CD4-positive, alpha-beta memory T cell (primary cell): ENCODE measurements around the gene PARP14. TPM values are rescaled to one million over a fixed set of nuclear protein-coding genes. Genes with fewer than 3 reads are reported as not detected.

Experiments
- CTCF ChIA-PET: fragments of 350-600 bp; sonication (Branson Sonifier 250); formaldehyde crosslinking; loops from one replicate; lab custom pipeline; 2021; ENCODE audit warnings: inconsistent platforms; ENCODE audit not compliant: partially characterized antibody; lab: Charles Lee
- POLR2A ChIA-PET: fragments of 350-600 bp; sonication (Branson Sonifier 250); formaldehyde crosslinking; loops from one replicate; lab custom pipeline; 2021; ENCODE audit not compliant: partially characterized antibody; lab: Charles Lee
- DNase-seq, 5 donors: peaks; one replicate each; pipeline versions ENCODE4 v3.0.0 to v3.0.0-alpha.2; 2020 to 2022; ENCODE audit warnings: mixed read lengths in 1 of 5
- H3K27ac ChIP-seq: one replicate; pipeline ENCODE4 v1.7.0; 2013; ENCODE audit warnings: low read depth, low read length
- H3K27me3 ChIP-seq: 2 replicates; pipeline ENCODE4 v1.7.0; 2013; ENCODE audit warnings: mild to moderate bottlenecking, low read length, moderate library complexity; ENCODE audit not compliant: insufficient read depth
- H3K36me3 ChIP-seq: 2 replicates; pipeline ENCODE4 v1.7.0; 2013; ENCODE audit warnings: mild to moderate bottlenecking, low read length, moderate library complexity; ENCODE audit not compliant: insufficient read depth
- H3K4me1 ChIP-seq: 2 replicates; pipeline ENCODE4 v1.7.0; 2013; ENCODE audit warnings: mild to moderate bottlenecking, low read length, moderate library complexity; ENCODE audit not compliant: insufficient read depth
- H3K4me3 ChIP-seq, 2 donors: one replicate each; pipeline ENCODE4 v1.7.0; 2013; ENCODE audit warnings: low read length in 2 of 2, mild to moderate bottlenecking in 1 of 2
- H3K9me3 ChIP-seq, 2 donors: one replicate each; pipeline ENCODE4 v1.7.0; 2013; ENCODE audit warnings: low read length in 2 of 2, control low read depth in 1 of 2; ENCODE audit not compliant: control insufficient read depth in 1 of 2
- H3K27ac Mint-ChIP-seq, 7 donors: one replicate each; pipeline ENCODE4 v1.8.0; 2020 to 2021; ENCODE audit warnings: mixed read lengths in 7 of 7, mild to moderate bottlenecking in 6 of 7, inconsistent platforms in 3 of 7, moderate library complexity in 3 of 7
- H3K27me3 Mint-ChIP-seq, 2 donors: one replicate each; pipeline ENCODE4 v1.8.0; 2020 to 2021; ENCODE audit warnings: mixed read lengths in 2 of 2
- H3K36me3 Mint-ChIP-seq, 2 donors: one replicate each; pipeline ENCODE4 v1.8.0; 2020 to 2021; ENCODE audit warnings: mixed read lengths in 2 of 2, inconsistent platforms in 1 of 2, mild to moderate bottlenecking in 1 of 2
- H3K4me1 Mint-ChIP-seq, 4 donors: one replicate each; pipeline ENCODE4 v1.8.0; 2020 to 2021; ENCODE audit warnings: mixed read lengths in 4 of 4, mild to moderate bottlenecking in 1 of 4
- H3K4me3 Mint-ChIP-seq, 8 donors: one replicate each; pipeline ENCODE4 v1.8.0; 2020 to 2021; ENCODE audit warnings: mixed read lengths in 8 of 8, mild to moderate bottlenecking in 7 of 8, moderate library complexity in 6 of 8, inconsistent platforms in 3 of 8
- H3K9me3 Mint-ChIP-seq, 8 donors: one replicate each; pipeline ENCODE4 v1.8.0; 2020 to 2021; ENCODE audit warnings: mixed read lengths in 8 of 8, mild to moderate bottlenecking in 5 of 8, inconsistent platforms in 3 of 8, moderate library complexity in 1 of 8
- intact Hi-C: fragments of 100-400 bp; cut with micrococcal nuclease; formaldehyde crosslinking; loops from one replicate; pipeline ENCODE4 v1.15.1; 2023
- polyA plus RNA-seq, 2 donors: library from polyadenylated mRNA; unstranded; fragments of 300-500 nt; fragmentation: Illumina TruSeq; gene quantifications; one replicate each; pipeline ENCODE4 v1.2.3, GENCODE V29; 2021
- total RNA-seq, 2 experiments: library from RNA; stranded (reverse); gene quantifications; one replicate each; pipeline ENCODE4 v1.2.3, GENCODE V29; 2021

Gene PARP14, protein sequence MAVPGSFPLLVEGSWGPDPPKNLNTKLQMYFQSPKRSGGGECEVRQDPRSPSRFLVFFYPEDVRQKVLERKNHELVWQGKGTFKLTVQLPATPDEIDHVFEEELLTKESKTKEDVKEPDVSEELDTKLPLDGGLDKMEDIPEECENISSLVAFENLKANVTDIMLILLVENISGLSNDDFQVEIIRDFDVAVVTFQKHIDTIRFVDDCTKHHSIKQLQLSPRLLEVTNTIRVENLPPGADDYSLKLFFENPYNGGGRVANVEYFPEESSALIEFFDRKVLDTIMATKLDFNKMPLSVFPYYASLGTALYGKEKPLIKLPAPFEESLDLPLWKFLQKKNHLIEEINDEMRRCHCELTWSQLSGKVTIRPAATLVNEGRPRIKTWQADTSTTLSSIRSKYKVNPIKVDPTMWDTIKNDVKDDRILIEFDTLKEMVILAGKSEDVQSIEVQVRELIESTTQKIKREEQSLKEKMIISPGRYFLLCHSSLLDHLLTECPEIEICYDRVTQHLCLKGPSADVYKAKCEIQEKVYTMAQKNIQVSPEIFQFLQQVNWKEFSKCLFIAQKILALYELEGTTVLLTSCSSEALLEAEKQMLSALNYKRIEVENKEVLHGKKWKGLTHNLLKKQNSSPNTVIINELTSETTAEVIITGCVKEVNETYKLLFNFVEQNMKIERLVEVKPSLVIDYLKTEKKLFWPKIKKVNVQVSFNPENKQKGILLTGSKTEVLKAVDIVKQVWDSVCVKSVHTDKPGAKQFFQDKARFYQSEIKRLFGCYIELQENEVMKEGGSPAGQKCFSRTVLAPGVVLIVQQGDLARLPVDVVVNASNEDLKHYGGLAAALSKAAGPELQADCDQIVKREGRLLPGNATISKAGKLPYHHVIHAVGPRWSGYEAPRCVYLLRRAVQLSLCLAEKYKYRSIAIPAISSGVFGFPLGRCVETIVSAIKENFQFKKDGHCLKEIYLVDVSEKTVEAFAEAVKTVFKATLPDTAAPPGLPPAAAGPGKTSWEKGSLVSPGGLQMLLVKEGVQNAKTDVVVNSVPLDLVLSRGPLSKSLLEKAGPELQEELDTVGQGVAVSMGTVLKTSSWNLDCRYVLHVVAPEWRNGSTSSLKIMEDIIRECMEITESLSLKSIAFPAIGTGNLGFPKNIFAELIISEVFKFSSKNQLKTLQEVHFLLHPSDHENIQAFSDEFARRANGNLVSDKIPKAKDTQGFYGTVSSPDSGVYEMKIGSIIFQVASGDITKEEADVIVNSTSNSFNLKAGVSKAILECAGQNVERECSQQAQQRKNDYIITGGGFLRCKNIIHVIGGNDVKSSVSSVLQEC (N-terminal part only)
- total RNA-seq (10 to 100 TPM; 68.7 to 79.6 TPM), polyA plus RNA-seq (10 to 100 TPM in 1 of 2 donors, 1 to 10 TPM in 1; 5.4 to 19.1 TPM)

DNA sequence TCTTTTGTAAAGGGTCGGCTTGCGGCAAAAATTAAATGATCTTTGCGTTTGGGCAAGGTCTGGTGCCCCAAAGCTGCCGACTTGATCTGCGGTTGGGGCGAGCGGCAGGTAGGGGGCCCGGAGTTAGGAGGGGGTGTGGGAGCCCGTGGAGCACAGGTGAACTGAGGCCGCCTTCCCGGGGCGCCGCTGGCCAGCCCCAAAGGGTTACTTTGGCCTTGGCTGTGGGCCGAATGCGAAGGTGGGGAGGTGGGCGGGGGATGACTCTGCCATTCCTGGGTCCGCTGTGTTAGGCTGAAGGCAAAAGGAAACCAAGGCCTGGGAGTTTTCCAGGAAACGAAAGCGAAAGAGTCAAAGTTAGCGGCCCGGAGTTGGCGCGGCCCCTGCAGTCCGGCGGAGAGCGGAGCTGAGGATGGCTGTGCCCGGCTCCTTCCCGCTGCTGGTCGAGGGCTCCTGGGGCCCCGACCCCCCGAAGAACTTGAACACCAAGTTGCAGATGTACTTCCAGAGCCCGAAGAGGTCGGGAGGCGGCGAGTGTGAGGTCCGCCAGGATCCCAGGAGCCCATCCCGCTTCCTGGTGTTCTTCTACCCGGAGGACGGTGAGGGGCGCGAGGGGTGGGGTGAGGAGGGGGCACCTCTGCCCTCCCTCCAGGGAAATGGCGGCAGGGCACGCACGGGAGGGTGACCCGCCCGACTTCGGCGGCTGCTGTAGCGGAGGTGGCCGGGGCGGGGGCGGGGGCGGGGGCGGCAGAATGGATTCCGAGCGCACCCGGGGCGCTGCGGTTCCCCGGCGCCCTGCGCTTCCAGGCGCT is at the start of gene PARP14:
TSS of gene PARP14 (plus strand) at position 365 of the 809 bp plus-strand sequence. CDS start at position 410, 45 bp downstream.
- Mint-ChIP-seq H3K36me3 (peaks cover 5 to 29% of the 10 kb centered on the region in 2 donors), H3K4me1 (peaks cover 42 to 71% (median 56%) of the 10 kb centered on the region in 4 donors), H3K9me3 (no peaks in the 10 kb centered on the region), H3K27me3 (no peaks in the 10 kb centered on the region), H3K4me3 (peak within 1 kb of the TSS; percentile 84 to 98 (median 96)), H3K27ac (peak within 1 kb of the TSS; percentile 85 to 98 (median 97))
- CTCF ChIA-PET = interaction anchor here (1.3 to 13.7 kb wide), 14 partner anchors 14 to 1135 kb away, joined by 3 to 369 read pairs (median 12); partner anchors contain the start of genes DTX3L, FAM162A, PARP9 and POLQ
- POLR2A ChIA-PET = interaction anchor here (0.7 to 5.1 kb wide), 14 partner anchors 34 to 298 kb away, joined by 3 to 113 read pairs (median 12); partner anchors contain the start of genes DTX3L, FAM162A, HSPBAP1 and KPNA1
- peaks cover 3% of the 10 kb centered on the region for H3K36me3 ChIP-seq
- intact Hi-C loops = loop anchor here (1.0 to 2.0 kb wide), 3 partner anchors 166 to 1020 kb away; partner anchors contain the start of genes HCLS1, KPNA1 and SEC22A
- no peaks in the 10 kb centered on the region for H3K9me3 ChIP-seq
- DNase-seq = peak; percentile 67 to 81 (median 72)
- H3K4me3 ChIP-seq = peak within 1 kb of the TSS; percentile 89
- no peaks in the 10 kb centered on the region for H3K27me3 ChIP-seq
- peak within 1 kb of the TSS; percentile 96 for H3K27ac ChIP-seq
- H3K4me1 ChIP-seq = peaks cover 46% of the 10 kb centered on the region

DNA sequence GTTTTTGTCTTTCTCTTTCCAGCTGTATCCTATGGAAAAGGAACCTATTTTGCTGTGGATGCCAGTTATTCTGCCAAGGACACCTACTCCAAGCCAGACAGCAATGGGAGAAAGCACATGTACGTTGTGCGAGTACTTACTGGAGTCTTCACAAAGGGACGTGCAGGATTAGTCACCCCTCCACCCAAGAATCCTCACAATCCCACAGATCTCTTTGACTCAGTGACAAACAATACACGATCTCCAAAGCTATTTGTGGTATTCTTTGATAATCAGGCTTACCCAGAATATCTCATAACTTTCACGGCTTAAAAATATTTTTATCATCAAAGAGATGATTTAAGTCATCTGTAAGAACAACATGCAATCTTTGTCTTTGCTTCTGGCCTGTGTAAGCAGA is 44.9 kb upstream of the PARP14 start:
- H3K9me3 Mint-ChIP-seq = no peaks in the 10 kb centered on the region
- no peak overlapping the region for H3K27ac Mint-ChIP-seq
- intact Hi-C loops = no loop called here
- no peaks in the 10 kb centered on the region for H3K4me1 Mint-ChIP-seq
- POLR2A ChIA-PET = interaction anchor here (1.4 kb wide), 1 partner anchor 11 kb away, joined by 4 read pairs; no protein-coding TSS in a partner anchor
- Histone ChIP-seq H3K27me3 (no peaks in the 10 kb centered on the region), H3K9me3 (no peaks in the 10 kb centered on the region), H3K4me1 (no peaks in the 10 kb centered on the region), H3K36me3 (peaks cover 16% of the 10 kb centered on the region), H3K27ac (no peak overlapping the region), H3K4me3 (no peak overlapping the region)
- no peak overlapping the region for H3K4me3 Mint-ChIP-seq
- H3K36me3 Mint-ChIP-seq = peaks cover 52 to 69% of the 10 kb centered on the region in 2 donors
- CTCF ChIA-PET = no interaction called here
- DNase-seq = no peak
- H3K27me3 Mint-ChIP-seq = no peaks in the 10 kb centered on the region

DNA sequence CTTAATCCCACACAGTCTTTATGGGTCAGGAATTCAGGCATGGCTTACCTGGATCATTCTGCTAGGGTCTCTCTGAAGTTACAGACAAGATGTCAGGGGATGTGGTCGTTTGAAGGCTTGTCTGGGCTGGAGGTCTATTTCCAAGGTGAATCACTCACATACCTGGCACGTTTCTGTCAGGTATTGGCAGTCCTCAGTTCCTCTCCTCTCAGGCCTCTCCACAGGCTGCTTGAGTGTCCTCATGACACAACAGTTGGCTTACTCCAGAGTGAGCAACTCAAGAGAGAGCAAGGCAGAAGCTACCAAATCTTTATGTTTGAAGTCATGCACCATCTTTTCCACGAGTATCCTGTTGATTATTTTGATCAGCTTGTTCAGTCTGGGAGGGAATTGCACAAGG is 43.9 kb upstream of the PARP14 start:
- POLR2A ChIA-PET = no interaction called here
- Mint-ChIP-seq H3K4me3 (no peak overlapping the region), H3K36me3 (peaks cover 50 to 61% of the 10 kb centered on the region in 2 donors), H3K27ac (peak overlapping the region in 1 of 7 donors; percentile 18), H3K27me3 (no peaks in the 10 kb centered on the region), H3K4me1 (peaks cover 0 to 2% (median 0%) of the 10 kb centered on the region in 4 donors), H3K9me3 (no peaks in the 10 kb centered on the region)
- Histone ChIP-seq H3K36me3 (peaks cover 16% of the 10 kb centered on the region), H3K9me3 (no peaks in the 10 kb centered on the region), H3K27me3 (no peaks in the 10 kb centered on the region), H3K27ac (no peak overlapping the region), H3K4me3 (no peak overlapping the region), H3K4me1 (no peaks in the 10 kb centered on the region)
- no peak for DNase-seq
- intact Hi-C loops = no loop called here
- CTCF ChIA-PET = no interaction called here

DNA sequence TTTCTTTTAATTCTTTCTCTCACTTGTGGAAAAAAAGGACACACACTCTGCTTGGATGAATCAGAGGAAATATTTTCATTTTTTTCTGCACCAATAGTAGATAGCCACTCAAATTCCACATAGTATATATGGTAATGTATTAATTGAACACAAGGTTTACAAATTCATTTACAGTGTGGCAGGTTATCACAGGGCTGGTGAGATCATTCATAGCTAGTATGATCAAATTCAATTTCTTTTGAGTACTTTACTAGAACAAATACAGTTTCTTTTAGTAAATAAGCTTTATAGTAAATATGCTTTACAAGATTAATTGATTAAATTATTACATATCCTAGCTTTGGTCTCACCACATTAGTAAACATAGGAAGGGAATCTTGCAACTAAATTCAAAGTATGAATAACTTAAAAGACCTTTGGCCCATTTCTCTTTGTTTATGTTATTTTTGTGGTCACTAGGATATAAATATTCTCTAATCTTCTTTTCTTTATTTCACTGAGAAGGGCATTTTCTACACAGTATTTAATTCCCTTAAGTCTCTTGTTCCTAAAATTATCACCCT is 40.1 kb upstream of the PARP14 start:
- H3K36me3 Mint-ChIP-seq = peaks cover 30 to 34% of the 10 kb centered on the region in 2 donors
- no peaks in the 10 kb centered on the region for H3K27me3 ChIP-seq
- DNase-seq = no peak
- peaks cover 5 to 24% (median 10%) of the 10 kb centered on the region in 4 donors for H3K4me1 Mint-ChIP-seq
- CTCF ChIA-PET = interaction anchor here (1.8 kb wide), 1 partner anchor 39 kb away, joined by 9 read pairs; no protein-coding TSS in a partner anchor
- no peaks in the 10 kb centered on the region for H3K27me3 Mint-ChIP-seq
- H3K4me1 ChIP-seq = no peaks in the 10 kb centered on the region
- no peak overlapping the region for H3K27ac ChIP-seq
- H3K4me3 Mint-ChIP-seq = no peak overlapping the region
- H3K36me3 ChIP-seq = peaks cover 7% of the 10 kb centered on the region
- H3K27ac Mint-ChIP-seq = peak overlapping the region in 1 of 7 donors; percentile 32
- no peaks in the 10 kb centered on the region for H3K9me3 ChIP-seq
- POLR2A ChIA-PET = interaction anchor here (1.2 to 1.5 kb wide), 2 partner anchors 38 to 76 kb away, joined by 3 read pairs; partner anchors contain the start of genes DTX3L and PARP9
- H3K4me3 ChIP-seq = no peak overlapping the region
- no peaks in the 10 kb centered on the region for H3K9me3 Mint-ChIP-seq
- intact Hi-C loops = no loop called here

DNA sequence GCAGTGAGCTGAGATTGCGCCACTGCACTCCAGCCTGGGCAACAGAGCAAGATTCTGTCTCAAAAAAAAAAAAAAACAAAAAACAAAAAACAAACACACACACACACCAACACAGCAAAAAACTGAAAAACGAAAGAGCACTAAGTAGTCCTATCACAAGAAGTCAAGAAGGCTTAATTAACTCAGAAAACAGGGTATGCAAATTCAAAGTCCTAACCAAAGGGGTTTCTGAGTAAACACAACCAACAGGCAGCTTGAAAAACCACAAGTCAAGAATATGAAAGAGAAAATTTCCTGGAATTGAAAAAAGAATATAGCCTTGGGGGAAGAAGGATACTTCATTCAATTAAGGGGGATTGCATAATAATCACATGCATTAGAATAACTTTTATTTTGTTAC is 37.7 kb upstream of the PARP14 start:
- Mint-ChIP-seq H3K4me1 (peaks cover 5 to 41% (median 13%) of the 10 kb centered on the region in 4 donors), H3K4me3 (peak overlapping the region in 4 of 8 donors; percentile 5 to 36 (median 23)), H3K27ac (peak overlapping the region in 2 of 7 donors; percentile 32 to 54), H3K27me3 (no peaks in the 10 kb centered on the region), H3K36me3 (peaks cover 10 to 12% of the 10 kb centered on the region in 2 donors), H3K9me3 (no peaks in the 10 kb centered on the region)
- CTCF ChIA-PET = interaction anchor here (1.2 kb wide), 2 partner anchors 37 to 249 kb away, joined by 3 to 4 read pairs; no protein-coding TSS in a partner anchor
- POLR2A ChIA-PET = interaction anchor here (0.7 kb wide), 1 partner anchor 86 kb away, joined by 3 read pairs; no protein-coding TSS in a partner anchor
- intact Hi-C loops = no loop called here
- Histone ChIP-seq H3K4me3 (no peak overlapping the region), H3K4me1 (no peaks in the 10 kb centered on the region), H3K27ac (no peak overlapping the region), H3K36me3 (no peaks in the 10 kb centered on the region), H3K9me3 (no peaks in the 10 kb centered on the region), H3K27me3 (no peaks in the 10 kb centered on the region)
- no peak for DNase-seq
